Left ventricle myocardium superior (tissue), 1 donor: ENCODE data around the gene NOP14. TPM values are rescaled to one million over a fixed set of nuclear protein-coding genes. Genes with fewer than 3 reads are reported as not detected.

Experiments
- ATAC-seq: fragments of 200-7000 bp; cut with Tn5 transposase; one replicate; pipeline ENCODE4 v1.9.1; 2020; ENCODE audit warnings: mild to moderate bottlenecking, moderate library complexity
- DNase-seq: peaks from one replicate; pipeline ENCODE4 v3.0.0-alpha.2; 2020
- intact Hi-C: fragments of 100-400 bp; cut with micrococcal nuclease; formaldehyde crosslinking; loops from one replicate; pipeline ENCODE4 v1.11.0; 2022
- total RNA-seq: library from RNA; stranded (reverse); fragmentation: NEBNext Ultra II Directional; extraction: Animal tissue kit (Norgen Biotek cat#: 25700); gene quantifications from one replicate; pipeline ENCODE4 v1.2.1, GENCODE V29; 2021
- donor health status: DM: no; HTN: yes; CAD: no; lungs with severe emphysema.

NOP14 gene
- total RNA-seq, 1 donor from 2014 or later = 19.9 TPM

DNA sequence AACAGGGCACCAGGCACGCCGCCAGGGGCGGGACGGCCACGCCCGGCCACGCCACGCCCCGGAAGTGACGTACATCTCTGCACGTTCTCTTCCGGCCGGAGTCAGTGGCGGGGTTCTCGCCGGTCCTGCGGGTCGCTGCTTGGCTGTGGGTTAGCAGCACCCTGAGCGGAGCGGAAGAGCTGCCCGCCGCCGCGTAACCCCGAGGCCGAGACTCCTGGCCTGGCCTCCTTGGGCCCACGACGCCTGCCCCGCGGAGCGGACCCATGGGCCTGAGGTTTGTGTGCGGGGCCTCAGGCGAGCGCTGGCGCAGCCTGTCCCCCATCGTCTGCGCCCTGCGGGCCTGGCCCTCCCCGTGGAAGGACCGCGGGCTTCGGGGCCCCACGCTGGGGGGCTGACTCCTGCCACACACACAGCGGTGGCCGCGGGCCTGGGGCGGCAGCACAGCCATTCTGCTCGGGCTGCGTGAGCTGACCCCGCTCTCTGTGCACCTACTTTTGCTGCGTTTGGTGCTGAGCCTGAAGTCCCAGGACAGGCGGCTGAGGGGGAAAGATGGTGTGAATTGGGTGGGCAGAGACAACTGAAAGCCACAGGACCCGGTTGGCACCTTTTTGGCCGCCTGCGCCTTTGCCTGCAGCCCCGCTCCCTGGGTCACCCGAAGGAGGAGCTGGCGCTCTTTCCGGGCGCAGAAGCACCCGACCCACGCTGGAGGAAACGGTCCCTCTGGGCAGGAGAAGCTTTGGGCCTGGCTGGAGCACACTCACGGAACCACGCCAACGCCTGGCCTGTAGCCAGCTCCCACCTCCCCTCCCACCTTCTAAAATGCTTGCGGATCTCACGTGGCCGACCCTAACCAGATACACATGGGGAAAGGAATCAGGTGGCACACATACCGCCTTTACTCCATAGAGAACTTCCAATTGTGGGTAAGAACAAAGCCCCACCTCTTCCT lies 28.1 kb downstream of the NOP14 start:
- intact Hi-C loops = no loop called here
- ATAC-seq = peak; percentile 85
- peak; percentile 98 for DNase-seq

DNA sequence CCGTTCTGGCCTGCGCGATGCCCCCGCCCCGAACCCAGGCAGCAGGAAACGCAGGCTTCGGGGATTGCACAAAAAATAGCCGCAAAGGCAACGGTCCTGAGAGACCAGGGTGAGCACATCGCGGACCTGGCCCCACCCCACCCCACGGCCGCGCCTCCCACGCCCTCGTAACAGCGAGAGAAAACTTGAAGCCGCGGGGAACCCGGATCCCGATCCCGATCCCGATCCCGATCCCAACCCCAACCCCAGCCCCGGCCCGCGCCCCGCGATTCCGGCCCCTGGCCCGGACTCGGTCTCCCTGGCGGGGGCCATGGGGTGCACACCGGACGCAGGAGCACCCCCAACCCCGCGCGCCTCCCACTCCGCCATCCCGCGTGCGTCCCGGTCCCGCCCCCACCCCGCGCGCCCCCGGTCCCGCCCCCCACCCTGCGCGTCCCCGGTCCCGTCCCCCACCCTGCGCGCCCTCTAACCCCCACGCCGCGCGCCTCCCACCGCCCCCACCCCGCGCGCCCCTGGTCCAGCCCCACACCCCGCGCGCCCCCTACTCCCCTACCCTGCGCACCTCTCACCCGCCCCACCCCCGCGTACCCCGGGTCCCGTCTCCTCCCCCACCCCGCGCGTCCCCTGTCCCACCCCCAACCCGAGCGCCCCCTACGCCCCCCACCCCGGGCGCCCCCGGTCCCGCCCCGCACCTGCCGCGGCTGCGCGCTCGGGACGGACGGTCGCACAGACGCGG lies 29.0 kb downstream of the NOP14 start:
- intact Hi-C loops = no loop called here
- DNase-seq (peak; percentile 78), ATAC-seq (peak; percentile 35)

DNA sequence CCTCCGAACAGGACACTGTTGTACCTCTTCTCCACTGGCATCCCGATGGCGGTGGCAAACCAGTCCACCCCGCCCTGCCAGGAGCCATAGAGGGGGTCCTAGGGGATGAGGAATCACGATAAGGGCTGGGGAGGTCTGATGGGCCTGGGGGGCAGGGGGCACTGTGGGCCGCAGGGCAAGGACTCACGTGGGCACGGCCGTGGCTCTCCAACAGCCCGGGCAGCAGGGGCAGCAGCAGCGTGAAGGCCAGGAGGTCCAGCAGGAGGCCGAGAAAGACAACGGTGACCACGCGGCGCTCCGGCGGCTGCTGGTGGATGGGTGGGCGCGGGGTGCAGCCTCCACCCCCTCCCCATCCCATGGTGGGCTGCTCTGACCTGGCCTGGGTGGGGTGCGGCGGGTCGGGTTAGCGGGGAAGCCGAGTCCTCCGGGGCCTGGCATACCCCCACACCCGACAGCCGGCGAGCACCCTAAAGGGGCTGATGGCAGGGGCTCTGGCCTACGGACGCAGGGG lies 29.6 kb downstream of the NOP14 start:
- intact Hi-C loops = no loop called here
- ATAC-seq (peak; percentile 0), DNase-seq (peak; percentile 44)

GRCh38 chr4:2932951-2933565 lies 30.1 kb downstream of the NOP14 start:
- ATAC-seq = no peak
- intact Hi-C loops = no loop called here
- no peak for DNase-seq

DNA sequence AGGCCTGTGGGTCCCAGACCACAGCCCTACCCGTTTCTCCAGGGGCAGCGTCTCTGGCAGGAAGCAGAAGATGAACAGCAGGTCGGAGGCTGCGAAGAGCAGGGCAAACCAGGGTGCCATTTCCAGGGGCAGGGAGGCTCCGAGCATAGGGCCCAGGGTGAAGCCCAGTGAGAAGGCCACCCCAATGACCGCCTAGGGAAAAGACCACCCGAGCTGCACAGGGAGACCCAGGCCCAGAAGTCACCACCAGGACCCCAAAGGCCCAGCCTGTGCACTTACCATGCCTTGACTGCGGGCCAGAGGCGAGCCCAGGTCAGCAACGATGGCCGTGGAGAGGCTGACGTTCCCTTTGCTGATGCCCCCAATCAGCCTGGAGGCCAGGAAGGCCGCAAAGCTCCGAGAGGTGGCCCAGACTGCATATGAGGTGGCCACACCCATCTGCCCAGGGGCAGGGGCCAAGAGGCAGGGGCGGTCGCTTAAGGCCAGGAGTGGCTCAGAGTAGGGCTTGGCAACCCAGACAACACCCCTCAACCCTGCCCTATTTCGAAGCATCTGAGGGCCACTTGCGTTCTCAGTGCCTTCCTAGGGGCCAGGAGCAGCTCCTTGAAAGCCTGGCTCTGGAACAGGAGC lies 30.8 kb downstream of the NOP14 start:
- ATAC-seq (no peak), DNase-seq (no peak)
- intact Hi-C loops = no loop called here

GRCh38 chr4:2931512-2932301 lies 31.5 kb downstream of the NOP14 start:
- peak; percentile 83 for DNase-seq
- ATAC-seq = peak; percentile 34
- intact Hi-C loops = no loop called here

DNA sequence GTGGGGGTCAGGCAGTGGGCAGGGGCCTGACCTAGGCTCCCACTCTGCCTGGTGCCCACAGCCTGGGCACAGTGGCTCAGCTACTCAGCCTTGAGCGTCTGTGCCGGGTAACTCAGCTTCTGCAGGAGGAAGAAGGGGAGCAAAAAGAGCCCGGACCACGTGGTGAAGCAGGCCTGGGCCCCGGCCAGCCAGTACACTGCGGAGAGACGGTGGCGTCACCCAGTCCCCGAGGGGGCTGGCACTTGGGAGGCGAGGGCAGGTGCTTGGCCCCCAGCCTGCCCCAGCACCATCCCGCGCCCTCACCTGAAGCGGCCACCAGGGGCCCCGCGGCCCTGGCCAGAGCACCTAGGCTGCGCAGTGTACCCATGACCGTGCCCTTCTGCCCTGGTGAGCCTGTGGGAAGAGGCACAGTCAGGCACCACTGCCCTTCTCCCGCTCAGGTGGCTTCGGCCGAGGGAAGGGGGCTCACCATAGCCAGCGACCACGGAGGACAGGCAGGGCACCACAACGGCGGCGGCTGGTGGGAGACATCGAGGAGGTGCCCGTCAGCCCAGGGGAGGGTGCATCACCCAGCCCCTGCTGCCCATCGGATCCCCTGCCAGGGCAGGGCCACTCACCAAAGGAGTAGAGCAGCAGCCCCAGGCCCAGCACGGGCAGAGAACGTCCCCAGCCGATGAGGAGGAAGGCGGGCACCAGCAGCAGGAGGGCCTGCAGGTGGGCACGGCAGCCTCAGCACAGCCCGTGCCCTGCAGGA lies 32.3 kb downstream of the NOP14 start:
- DNase-seq = peak; percentile 57
- intact Hi-C loops = no loop called here
- ATAC-seq = peak; percentile 1

DNA sequence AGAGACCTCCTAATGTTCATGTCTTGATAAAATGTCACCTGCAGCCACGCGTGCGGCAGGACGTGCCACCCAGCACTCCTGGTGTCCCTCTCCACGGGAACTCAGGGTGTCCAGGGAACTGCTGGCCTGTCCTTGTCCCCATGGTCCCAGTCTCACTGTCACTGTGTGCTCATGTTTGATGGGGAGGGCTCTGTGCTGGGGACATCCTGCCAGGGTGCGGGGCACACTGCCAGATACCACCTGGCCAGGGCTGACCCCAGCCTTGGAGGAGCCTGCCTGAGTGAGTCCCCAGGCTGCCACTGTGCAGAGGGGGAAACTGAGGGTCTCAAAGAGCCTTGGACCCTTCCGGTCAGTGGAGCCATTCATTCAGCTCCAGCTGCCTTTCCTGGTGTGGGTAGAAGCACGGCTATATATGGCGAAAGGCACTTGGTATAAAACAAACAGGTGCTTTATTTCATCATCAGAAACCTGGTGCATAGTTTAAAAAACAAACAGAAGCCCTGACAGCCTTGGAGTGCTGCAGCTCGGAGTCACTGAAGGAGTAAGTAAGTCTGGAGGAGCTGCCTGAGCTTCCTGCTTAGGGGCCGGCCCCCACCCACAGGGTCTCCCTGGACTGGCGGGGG lies 33.0 kb downstream of the NOP14 start:
- intact Hi-C loops = no loop called here
- ATAC-seq (no peak), DNase-seq (peak; percentile 26)

GRCh38 chr4:2929469-2929868 lies 33.7 kb downstream of the NOP14 start:
- ATAC-seq (no peak), DNase-seq (peak; percentile 28)
- intact Hi-C loops = no loop called here

GRCh38 chr4:2928242-2929176 lies 34.7 kb downstream of the NOP14 start:
- intact Hi-C loops = no loop called here
- no peak for ATAC-seq
- DNase-seq = peak; percentile 19

GRCh38 chr4:2927696-2928075 lies 35.5 kb downstream of the NOP14 start:
- DNase-seq = no peak
- no peak for ATAC-seq
- intact Hi-C loops = no loop called here

GRCh38 chr4:2927016-2927695 lies 36.0 kb downstream of the NOP14 start:
- DNase-seq (peak; percentile 21), ATAC-seq (no peak)
- intact Hi-C loops = no loop called here

GRCh38 chr4:2925931-2926860 lies 37.0 kb downstream of the NOP14 start:
- DNase-seq (peak; percentile 33), ATAC-seq (no peak)
- intact Hi-C loops = no loop called here

DNA sequence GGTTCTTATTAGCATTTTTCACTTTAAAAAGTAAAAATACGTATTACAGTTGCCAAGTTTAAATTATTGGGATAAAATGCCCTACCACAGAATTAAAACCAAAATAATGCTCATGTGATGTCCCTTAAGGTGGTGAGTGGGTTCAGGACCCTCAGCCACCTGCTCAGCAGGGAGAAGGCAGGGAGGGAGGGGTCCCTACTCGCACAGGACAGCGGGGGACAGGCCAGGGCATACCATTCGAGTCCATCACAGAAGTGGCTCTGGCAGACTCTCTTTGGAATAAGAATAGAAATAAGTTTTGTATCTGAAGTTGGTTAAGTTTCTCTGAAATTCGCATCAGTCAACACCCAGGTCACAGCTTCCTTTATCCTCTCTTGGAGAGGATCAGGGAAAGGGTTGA lies 37.7 kb downstream of the NOP14 start:
- no peak for ATAC-seq
- intact Hi-C loops = no loop called here
- no peak for DNase-seq
